RWPE2 (cell line): ENCODE measurements around the gene ZFR2.

Experiments
- ATAC-seq: fragments of 200-7000 bp; cut with Tn5 transposase; 3 replicates; pipeline ENCODE4 v1.9.1; 2021; ENCODE audit warnings: low read depth
- DNase-seq: peaks from one replicate; pipeline ENCODE4 v3.0.0-alpha.2; 2020; ENCODE audit warnings: low spot score
- H3K27ac ChIP-seq: fragments of 450-650 bp; 2 replicates; pipeline ENCODE4 v1.5.1; 2017; ENCODE audit warnings: mild to moderate bottlenecking; ENCODE audit not compliant: poor library complexity, severe bottlenecking
- H3K27me3 ChIP-seq: fragments of 250-450 bp; sonication (Bioruptor Pico); 2 replicates; pipeline ENCODE4 v1.5.1; 2021; ENCODE audit warnings: mild to moderate bottlenecking, moderate library complexity; ENCODE audit not compliant: insufficient read depth, poor library complexity, severe bottlenecking
- H3K36me3 ChIP-seq: fragments of 250-450 bp; sonication (Bioruptor Pico); 2 replicates; pipeline ENCODE4 v1.5.1; 2020; ENCODE audit warnings: low read depth, mild to moderate bottlenecking, moderate library complexity
- H3K4me1 ChIP-seq: fragments of 250-450 bp; sonication (Bioruptor Pico); 2 replicates; pipeline ENCODE4 v1.5.1; 2021; ENCODE audit warnings: mild to moderate bottlenecking, moderate library complexity; ENCODE audit not compliant: insufficient read depth, poor library complexity, severe bottlenecking
- H3K4me3 ChIP-seq: fragments of 250-450 bp; sonication (Bioruptor Pico); 2 replicates; pipeline ENCODE4 v1.5.1; 2021; ENCODE audit warnings: mild to moderate bottlenecking, moderate library complexity; ENCODE audit not compliant: severe bottlenecking
- H3K9me3 ChIP-seq: fragments of 250-450 bp; sonication (Bioruptor Pico); 2 replicates; pipeline ENCODE4 v1.5.1; 2021; ENCODE audit warnings: mild to moderate bottlenecking, moderate library complexity; ENCODE audit not compliant: severe bottlenecking
- TF ChIP-seq, protein P1 (sequence below): fragments of 450-650 bp; IDR thresholded peaks from one replicate; pipeline ENCODE4 v1.5.1; 2017; ENCODE audit warnings: mild to moderate bottlenecking, moderate library complexity; ENCODE audit not compliant: poor library complexity, severe bottlenecking

ZFR2 gene

GRCh38 chr19:3813473-3814392 is 55.1 kb downstream of the ZFR2 start:
- TF ChIP-seq, protein P1, sequence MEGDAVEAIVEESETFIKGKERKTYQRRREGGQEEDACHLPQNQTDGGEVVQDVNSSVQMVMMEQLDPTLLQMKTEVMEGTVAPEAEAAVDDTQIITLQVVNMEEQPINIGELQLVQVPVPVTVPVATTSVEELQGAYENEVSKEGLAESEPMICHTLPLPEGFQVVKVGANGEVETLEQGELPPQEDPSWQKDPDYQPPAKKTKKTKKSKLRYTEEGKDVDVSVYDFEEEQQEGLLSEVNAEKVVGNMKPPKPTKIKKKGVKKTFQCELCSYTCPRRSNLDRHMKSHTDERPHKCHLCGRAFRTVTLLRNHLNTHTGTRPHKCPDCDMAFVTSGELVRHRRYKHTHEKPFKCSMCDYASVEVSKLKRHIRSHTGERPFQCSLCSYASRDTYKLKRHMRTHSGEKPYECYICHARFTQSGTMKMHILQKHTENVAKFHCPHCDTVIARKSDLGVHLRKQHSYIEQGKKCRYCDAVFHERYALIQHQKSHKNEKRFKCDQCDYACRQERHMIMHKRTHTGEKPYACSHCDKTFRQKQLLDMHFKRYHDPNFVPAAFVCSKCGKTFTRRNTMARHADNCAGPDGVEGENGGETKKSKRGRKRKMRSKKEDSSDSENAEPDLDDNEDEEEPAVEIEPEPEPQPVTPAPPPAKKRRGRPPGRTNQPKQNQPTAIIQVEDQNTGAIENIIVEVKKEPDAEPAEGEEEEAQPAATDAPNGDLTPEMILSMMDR = no peak
- no peak overlapping the region for H3K4me3 ChIP-seq
- no peaks in the 10 kb centered on the region for H3K4me1 ChIP-seq
- no peak for DNase-seq
- no peaks in the 10 kb centered on the region for H3K36me3 ChIP-seq
- no peaks in the 10 kb centered on the region for H3K27me3 ChIP-seq
- no peak overlapping the region for H3K27ac ChIP-seq
- H3K9me3 ChIP-seq = no peaks in the 10 kb centered on the region
- ATAC-seq = no peak

DNA sequence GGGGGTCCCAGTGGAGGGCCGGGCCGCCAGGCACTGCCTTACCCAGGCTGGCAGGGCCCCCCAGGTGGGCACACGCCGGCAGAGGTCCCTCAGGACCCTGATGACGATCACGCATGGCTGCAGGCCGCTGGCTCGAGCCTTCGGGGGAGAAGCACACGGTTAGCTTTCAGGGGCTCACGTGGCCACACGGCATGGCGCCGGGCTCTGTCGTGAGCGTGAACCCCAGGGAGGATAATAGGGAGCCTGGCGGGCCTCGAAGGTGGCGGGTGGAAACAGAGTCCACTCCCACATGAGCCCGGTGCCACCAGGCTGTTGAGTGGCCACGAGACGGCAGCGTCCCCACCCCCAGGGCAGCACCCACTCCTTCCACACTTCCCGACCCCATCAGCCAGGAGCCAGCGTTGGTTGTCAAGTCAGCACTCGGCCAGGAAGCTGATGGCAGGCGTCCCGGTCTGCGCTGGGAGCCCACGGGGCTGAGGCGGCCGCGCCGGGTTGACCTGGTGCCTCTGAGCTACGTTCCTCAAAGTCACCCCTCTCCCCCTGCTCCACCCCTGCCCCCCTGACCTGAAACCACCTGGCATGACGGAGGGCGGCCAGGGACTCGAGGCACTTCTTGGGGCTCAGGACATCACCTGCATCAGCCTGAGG is 58.0 kb downstream of the ZFR2 start:
- H3K27me3 ChIP-seq = no peaks in the 10 kb centered on the region
- H3K4me1 ChIP-seq = no peaks in the 10 kb centered on the region

GRCh38 chr19:3809881-3810707 is 58.7 kb downstream of the ZFR2 start:
- H3K4me3 ChIP-seq = no peak overlapping the region
- ATAC-seq (no peak), DNase-seq (no peak)
- H3K36me3 ChIP-seq = no peaks in the 10 kb centered on the region
- TF ChIP-seq, protein P1 = no peak
- H3K4me1 ChIP-seq = no peaks in the 10 kb centered on the region
- no peak overlapping the region for H3K27ac ChIP-seq
- no peaks in the 10 kb centered on the region for H3K27me3 ChIP-seq
- H3K9me3 ChIP-seq = no peaks in the 10 kb centered on the region

More for the DNA sequence above, 58.0 kb downstream of the ZFR2 start:
- DNase-seq = no peak
- TF ChIP-seq, protein P1 = no peak
- Histone ChIP-seq H3K4me3 (no peak overlapping the region), H3K27ac (no peak overlapping the region), H3K36me3 (no peaks in the 10 kb centered on the region), H3K9me3 (no peaks in the 10 kb centered on the region)
- ATAC-seq = no peak

DNA sequence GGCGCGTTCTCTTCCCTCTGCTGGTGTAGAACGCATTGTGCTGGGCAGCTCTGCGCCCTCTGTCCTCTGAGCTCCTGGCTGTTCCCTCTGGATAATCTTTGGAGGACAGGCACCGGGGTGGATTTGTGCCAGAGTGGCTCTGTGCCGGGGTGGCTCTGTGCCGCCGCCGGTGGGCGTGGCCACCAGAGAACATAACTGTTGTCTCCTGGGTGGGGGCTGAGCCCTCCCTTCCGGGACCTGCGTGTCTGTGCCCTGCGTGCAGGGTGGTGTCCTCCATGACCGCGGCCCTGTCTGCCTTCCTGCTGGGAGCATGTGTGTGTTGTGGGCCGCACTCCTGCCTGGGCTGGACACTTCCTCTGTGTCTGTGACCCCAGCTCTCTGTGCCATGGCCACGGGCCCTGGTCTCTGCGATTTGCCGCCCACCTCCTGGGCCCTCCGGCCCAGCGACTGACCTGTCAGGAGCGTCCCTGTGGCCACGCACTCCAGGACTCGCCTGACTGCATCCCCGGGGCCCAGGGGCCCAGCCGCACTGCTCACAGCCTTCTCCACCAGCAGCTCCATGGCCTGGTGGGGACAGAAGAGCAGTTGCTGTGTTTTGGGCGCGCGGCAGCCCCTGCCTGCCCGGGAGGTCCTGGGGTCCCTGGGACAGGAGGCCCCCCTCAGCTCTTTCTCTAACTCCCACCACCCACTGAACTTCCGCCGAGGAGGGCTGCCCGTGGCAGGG is 60.3 kb downstream of the ZFR2 start:
- H3K4me3 ChIP-seq = no peak overlapping the region
- H3K27ac ChIP-seq = no peak overlapping the region
- no peak for ATAC-seq
- H3K9me3 ChIP-seq = no peaks in the 10 kb centered on the region
- no peak for DNase-seq
- no peaks in the 10 kb centered on the region for H3K4me1 ChIP-seq
- TF ChIP-seq, protein P1 = no peak
- no peaks in the 10 kb centered on the region for H3K36me3 ChIP-seq
- H3K27me3 ChIP-seq = no peaks in the 10 kb centered on the region
